HepG2 (cell line): ENCODE data around the gene TANC1.

Experiments
- MAX ChIP-seq: IDR thresholded peaks from 2 replicates; pipeline ENCODE4 v1.6.1; 2012; ENCODE audit warnings: inconsistent platforms
- NFE2L1 ChIP-seq: sonication (generic); formaldehyde crosslinking; IDR thresholded peaks from 2 replicates; pipeline ENCODE4 v1.4.0; 2020; ENCODE audit warnings: missing genetic modification reagents, mild to moderate bottlenecking, borderline replicate concordance
- SALL2 ChIP-seq: sonication (generic); formaldehyde crosslinking; IDR thresholded peaks from 2 replicates; pipeline ENCODE4 v1.8.1; 2023; ENCODE audit warnings: mild to moderate bottlenecking, missing genetic modification reagents, inconsistent platforms
- ZNF232 ChIP-seq: sonication (generic); formaldehyde crosslinking; IDR thresholded peaks from 2 replicates; pipeline ENCODE4 v1.4.0; 2020; ENCODE audit warnings: missing genetic modification reagents, borderline replicate concordance
- ZNF407 ChIP-seq: sonication (generic); formaldehyde crosslinking; IDR thresholded peaks from one replicate; pipeline ENCODE4 v1.5.1; 2020; ENCODE audit warnings: mild to moderate bottlenecking, missing genetic modification reagents; ENCODE audit errors: not compliant biosample characterization
- ZNF558 ChIP-seq: sonication (generic); formaldehyde crosslinking; IDR thresholded peaks from 2 replicates; pipeline ENCODE4 v1.9.0; 2022; ENCODE audit warnings: mild to moderate bottlenecking, missing genetic modification reagents, borderline replicate concordance

DNA sequence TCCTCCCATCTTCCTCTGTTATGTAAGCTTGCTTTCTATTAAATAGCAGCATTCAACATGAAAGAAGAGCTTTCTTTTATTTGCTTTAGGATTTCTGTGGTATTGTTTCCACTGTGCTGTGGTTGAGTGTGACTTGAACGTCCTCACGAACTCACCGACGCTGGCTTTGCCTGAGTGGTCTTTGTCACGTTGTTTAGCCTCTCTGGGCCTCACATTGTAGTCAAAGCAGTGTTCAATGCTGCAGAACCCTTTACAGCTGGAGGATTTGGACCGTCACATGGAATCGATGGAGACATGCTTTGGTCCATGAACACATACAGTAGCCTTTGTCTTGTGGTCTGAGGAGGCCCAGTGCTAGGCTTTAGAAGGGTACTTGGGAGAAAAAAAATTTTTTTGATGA, 66.3 kb downstream of the TANC1 start:
- TF ChIP-seq MAX: no peak
- no peak for TF ChIP-seq SALL2 (CRISPR knock-in tag)
- TF ChIP-seq ZNF407: no peak
- no peak for TF ChIP-seq ZNF232
- no peak for TF ChIP-seq ZNF558 (CRISPR knock-in tag)
- no peak for TF ChIP-seq NFE2L1 (CRISPR knock-in tag)
